GM12875 (cell line): Measurements from ENCODE around the gene KRTAP3-1.

ENCODE experiments used
- H3K4me3 ChIP-seq: one replicate; pipeline ENCODE4 v1.5.1; 2011; ENCODE audit warnings: low read depth, low read length, control low read depth
- CTCF ChIP-seq: IDR thresholded peaks from 2 replicates; pipeline ENCODE4 v1.5.1; 2011; ENCODE audit warnings: low read depth, mild to moderate bottlenecking, control low read depth, inconsistent platforms, low read length, moderate library complexity, borderline replicate concordance; ENCODE audit not compliant: insufficient read depth

The KRTAP3-1 gene

GRCh38 chr17:40974366-40974765, 34.6 kb downstream of the KRTAP3-1 start:
- no peak for TF ChIP-seq CTCF
- H3K4me3 ChIP-seq: no peak overlapping the region

DNA sequence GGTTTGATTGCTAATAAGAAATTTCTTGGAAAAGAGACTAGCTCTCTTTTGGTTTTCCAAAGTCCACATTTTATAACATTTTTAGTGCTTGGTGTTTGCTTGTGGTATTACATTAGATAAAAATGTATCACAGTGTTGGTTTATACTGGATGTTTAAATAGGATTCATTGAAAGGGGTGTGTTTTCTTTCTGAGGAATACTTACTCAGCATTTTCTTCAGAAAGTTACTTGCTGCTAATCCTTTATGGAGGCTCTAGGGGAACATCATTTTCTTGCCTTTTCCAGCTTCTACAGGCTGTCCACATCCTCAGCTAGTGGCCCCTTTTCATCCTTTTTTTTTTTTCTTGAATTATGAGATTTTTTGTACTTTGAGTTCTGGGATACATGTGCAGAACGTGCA, 41.3 kb downstream of the KRTAP3-1 start:
- no peak for TF ChIP-seq CTCF
- no peak overlapping the region for H3K4me3 ChIP-seq

DNA sequence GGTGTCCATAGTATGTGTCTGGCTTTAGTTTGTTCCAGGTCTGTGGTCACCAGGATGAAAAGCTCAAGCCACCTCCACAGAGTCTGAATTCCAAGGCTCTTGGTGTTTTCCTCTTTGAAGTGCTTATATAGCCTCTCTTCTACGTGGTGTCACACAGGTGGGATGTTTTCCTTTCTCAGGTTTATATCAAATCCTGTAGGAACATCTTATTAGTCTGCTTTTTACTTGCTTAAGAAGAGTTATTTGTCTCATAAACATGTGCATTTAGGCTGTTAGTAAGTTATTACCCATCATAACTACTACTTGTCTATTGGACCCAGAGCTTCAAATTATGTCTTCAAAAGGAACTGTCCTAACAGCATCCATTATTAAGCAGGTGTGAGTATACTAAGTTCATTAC, 42.1 kb downstream of the KRTAP3-1 start, which contains the start of gene KRT39:
Gene KRT39 (minus strand): TSS at position 101 of the 400 bp plus-strand sequence. CDS start 92 bp downstream, at position 9.
- TF ChIP-seq CTCF: no peak

GRCh38 chr17:40963838-40964237, 45.1 kb downstream of the KRTAP3-1 start:
- peak; percentile 59; the same call in 1 of the 2 replicates for TF ChIP-seq CTCF
- H3K4me3 ChIP-seq: no peak overlapping the region

More for the DNA sequence above, 42.1 kb downstream of the KRTAP3-1 start, which contains the start of gene KRT39:
- H3K4me3 ChIP-seq: no peak within 1 kb of the TSS

- no peak for TF ChIP-seq CTCF
- H3K4me3 ChIP-seq: no peak overlapping the region
Observed at GRCh38 chr17:40962059-40962561, 46.8 kb downstream of the KRTAP3-1 start.

DNA sequence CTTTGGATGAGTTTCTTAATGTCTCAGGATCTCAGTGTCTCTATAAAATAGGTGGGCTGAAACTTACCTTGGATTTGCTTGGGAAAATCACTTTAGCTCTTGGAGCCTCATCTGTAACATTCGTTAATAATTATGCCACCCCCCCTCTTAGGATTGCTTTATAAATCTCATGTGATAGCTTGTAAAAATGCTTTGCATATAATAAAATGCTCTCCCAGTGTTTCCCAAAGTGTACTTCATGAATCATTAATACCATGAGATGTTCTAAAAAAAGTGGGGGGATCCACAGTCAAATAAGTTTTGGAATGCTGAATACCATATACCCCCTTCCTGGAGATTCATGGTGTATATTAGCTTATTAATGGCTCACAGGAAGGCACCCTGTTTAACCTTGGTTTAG, 47.3 kb downstream of the KRTAP3-1 start:
- H3K4me3 ChIP-seq: no peak overlapping the region
- TF ChIP-seq CTCF: no peak

DNA sequence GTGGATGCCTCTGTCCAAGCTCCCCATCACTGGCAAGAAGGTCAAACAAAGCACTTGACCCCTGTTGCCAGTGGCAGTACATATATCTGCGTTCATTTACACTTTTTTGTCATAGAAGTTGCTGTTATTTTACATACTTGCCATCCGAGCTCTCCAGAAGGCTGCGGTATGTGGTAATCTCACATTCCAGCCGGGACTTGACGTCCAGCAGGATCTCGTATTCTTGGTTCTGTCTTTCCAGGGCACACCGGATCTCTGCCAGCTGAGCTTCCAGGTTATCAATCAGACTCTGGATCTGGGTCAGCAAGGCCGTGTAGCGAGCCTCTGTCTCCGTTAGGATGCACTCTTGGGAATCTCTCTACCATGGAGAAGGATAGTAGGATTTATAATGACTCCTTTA, 48.8 kb downstream of the KRTAP3-1 start:
- TF ChIP-seq CTCF: no peak
- no peak overlapping the region for H3K4me3 ChIP-seq
